ENCODE data around the gene MCM3AP. TPM values are rescaled to one million over a fixed set of nuclear protein-coding genes. Genes with fewer than 3 reads are reported as not detected.
A peak's percentile ranks its signal among the peaks of the same experiment; 100 is the strongest.

MCM3AP gene
- total RNA-seq, 1 experiment from 2014 or later, result 88.4 TPM

GRCh38 chr21:46327711-46328110, 42.3 kb upstream of the MCM3AP start:
- CTCF ChIA-PET, result no interaction called here
- H3K9me3 ChIP-seq (ENCODE audit: control insufficient read depth in 1 of 2, insufficient read depth in 1 of 2, low read depth in 1 of 2, low read length in 2 of 2), result no peaks in the 10 kb centered on the region
- ATAC-seq (no peak), DNase-seq (ENCODE audit: low read depth, low spot score) (no peak)
- intact Hi-C loops (cut with micrococcal nuclease), result loop anchor here (5.0 to 10.0 kb wide), 3 partner anchors 130 to 353 kb away; partner anchors contain the start of gene DIP2A
- H3K27me3 ChIP-seq (ENCODE audit: insufficient read depth, low read length), result no peaks in the 10 kb centered on the region
- RAD21 ChIA-PET (ENCODE audit: low non-redundant PET in 1 of 2, low total read pairs in 2 of 2, uncharacterized antibody in 2 of 2, unreplicated experiment in 2 of 2), result no interaction called here
- BruUV-seq (replicated peaks), result TSS peak; percentile 17
- no peak overlapping the region for H2AFZ ChIP-seq (ENCODE audit: low read depth, low read length, poor library complexity, severe bottlenecking)
- H3K36me3 ChIP-seq (ENCODE audit: control insufficient read depth in 1 of 2, insufficient read depth in 2 of 2, low read length in 2 of 2), result peaks cover 16 to 28% of the 10 kb centered on the region in 2 experiments; a peak in 3 of 4 replicates
- POLR2A ChIA-PET, result no interaction called here
- H4K20me1 ChIP-seq (ENCODE audit: insufficient read depth), result no peaks in the 10 kb centered on the region
- no peak overlapping the region for H3K9ac ChIP-seq (ENCODE audit: low read length)
- H3K4me2 ChIP-seq (ENCODE audit: low read length), result no peak overlapping the region
- no peak for TF ChIP-seq SRF (IDR thresholded peaks at IDR 0.05; ENCODE audit: low read depth)
- TF ChIP-seq JUND (IDR thresholded peaks at IDR 0.05), result no peak
- TF ChIP-seq, protein P1, sequence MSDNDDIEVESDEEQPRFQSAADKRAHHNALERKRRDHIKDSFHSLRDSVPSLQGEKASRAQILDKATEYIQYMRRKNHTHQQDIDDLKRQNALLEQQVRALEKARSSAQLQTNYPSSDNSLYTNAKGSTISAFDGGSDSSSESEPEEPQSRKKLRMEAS (IDR thresholded peaks at IDR 0.05), result no peak
- TF ChIP-seq EGR1 (IDR thresholded peaks at IDR 0.05; ENCODE audit: low read depth), result no peak
- TF ChIP-seq SP1 (IDR thresholded peaks at IDR 0.05; ENCODE audit: low read depth), result no peak
- no peak for TF ChIP-seq ZNF274 (IDR thresholded peaks at IDR 0.05; ENCODE audit: low read depth, low read length)
- TF ChIP-seq ZFX (IDR thresholded peaks at IDR 0.05), result no peak
- no peak for TF ChIP-seq CBX3 (IDR thresholded peaks at IDR 0.05; ENCODE audit: low read depth)
- no peak for TF ChIP-seq CEBPB (IDR thresholded peaks at IDR 0.05; ENCODE audit: low read depth)
- no peak for TF ChIP-seq SIN3A (IDR thresholded peaks at IDR 0.05; ENCODE audit: low read depth)
- TF ChIP-seq, protein P2, sequence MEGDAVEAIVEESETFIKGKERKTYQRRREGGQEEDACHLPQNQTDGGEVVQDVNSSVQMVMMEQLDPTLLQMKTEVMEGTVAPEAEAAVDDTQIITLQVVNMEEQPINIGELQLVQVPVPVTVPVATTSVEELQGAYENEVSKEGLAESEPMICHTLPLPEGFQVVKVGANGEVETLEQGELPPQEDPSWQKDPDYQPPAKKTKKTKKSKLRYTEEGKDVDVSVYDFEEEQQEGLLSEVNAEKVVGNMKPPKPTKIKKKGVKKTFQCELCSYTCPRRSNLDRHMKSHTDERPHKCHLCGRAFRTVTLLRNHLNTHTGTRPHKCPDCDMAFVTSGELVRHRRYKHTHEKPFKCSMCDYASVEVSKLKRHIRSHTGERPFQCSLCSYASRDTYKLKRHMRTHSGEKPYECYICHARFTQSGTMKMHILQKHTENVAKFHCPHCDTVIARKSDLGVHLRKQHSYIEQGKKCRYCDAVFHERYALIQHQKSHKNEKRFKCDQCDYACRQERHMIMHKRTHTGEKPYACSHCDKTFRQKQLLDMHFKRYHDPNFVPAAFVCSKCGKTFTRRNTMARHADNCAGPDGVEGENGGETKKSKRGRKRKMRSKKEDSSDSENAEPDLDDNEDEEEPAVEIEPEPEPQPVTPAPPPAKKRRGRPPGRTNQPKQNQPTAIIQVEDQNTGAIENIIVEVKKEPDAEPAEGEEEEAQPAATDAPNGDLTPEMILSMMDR (IDR thresholded peaks at IDR 0.05 in 2 of 3, conservative IDR thresholded peaks at IDR 0.05 in 1 of 3; ENCODE audit: borderline replicate concordance in 1 of 3, insufficient read depth in 1 of 3, low read depth in 2 of 3, low read length in 2 of 3), result no peak
- no peak for TF ChIP-seq RAD21 (IDR thresholded peaks at IDR 0.05; ENCODE audit: low read depth)
- no peak for TF ChIP-seq YY1 (IDR thresholded peaks at IDR 0.05; ENCODE audit: extremely low read depth, insufficient replicate concordance, low read depth, low read length)
- no peak for TF ChIP-seq REST (IDR thresholded peaks at IDR 0.05; ENCODE audit: low read depth)
- no peak for TF ChIP-seq EZH2phosphoT487 (IDR thresholded peaks at IDR 0.05; ENCODE audit: borderline replicate concordance)
- no peak for TF ChIP-seq POLR2AphosphoS5 (IDR thresholded peaks at IDR 0.05; ENCODE audit: low read depth, low read length)
- TF ChIP-seq ELF1 (IDR thresholded peaks at IDR 0.05; ENCODE audit: borderline replicate concordance, low read depth), result no peak
- no peak for TF ChIP-seq FOSL1 (IDR thresholded peaks at IDR 0.05; ENCODE audit: low read depth)
- TF ChIP-seq EZH2 (IDR thresholded peaks at IDR 0.05), result no peak
- H3K79me2 ChIP-seq (ENCODE audit: insufficient read depth, low read length), result peaks cover 77% of the 10 kb centered on the region
- no peak overlapping the region for H3K27ac ChIP-seq (ENCODE audit: low read depth, low read length)
- H3K4me3 ChIP-seq (replicated peaks in 1 of 2; ENCODE audit: low read depth in 1 of 2, low read length in 2 of 2), result no peak overlapping the region
- H3K9me2 ChIP-seq (ENCODE audit: insufficient read depth), result no peaks in the 10 kb centered on the region
- peaks cover 16 to 28% of the 10 kb centered on the region in 2 experiments for H3K4me1 ChIP-seq (ENCODE audit: control insufficient read depth in 1 of 2, insufficient read depth in 2 of 2, low read length in 2 of 2)
